ENCODE results near the gene SCNN1G.

DNA sequence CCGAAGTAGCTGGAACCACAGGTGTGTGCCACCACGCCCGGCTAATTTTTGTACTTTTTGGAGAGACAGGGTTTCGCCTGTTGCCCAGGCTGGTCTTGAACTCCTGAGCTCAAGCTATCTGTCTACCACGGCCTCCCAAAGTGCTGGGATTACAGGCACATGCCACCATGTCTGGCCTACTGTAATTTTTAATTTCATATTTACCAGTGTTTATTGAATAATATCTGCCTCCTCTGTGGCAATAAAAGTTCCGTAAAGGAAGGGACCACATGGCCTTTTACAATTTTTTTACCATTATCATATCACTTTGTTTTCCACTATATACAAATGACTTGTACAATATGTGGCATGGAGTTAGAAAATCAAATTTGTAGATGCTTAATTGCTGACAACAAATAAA lies 41.0 kb upstream of the SCNN1G start:
- TF ChIP-seq ATF3 (IDR thresholded peaks at IDR 0.05), result no peak
- no peak for TF ChIP-seq CTCF (IDR thresholded peaks at IDR 0.05 in 2 of 3, conservative IDR thresholded peaks at IDR 0.05 in 1 of 3; ENCODE audit: borderline replicate concordance in 1 of 3, insufficient read depth in 1 of 3, low read depth in 2 of 3, low read length in 2 of 3)
- TF ChIP-seq REST (IDR thresholded peaks at IDR 0.05; ENCODE audit: low read depth), result no peak
- TF ChIP-seq ELF1 (IDR thresholded peaks at IDR 0.05; ENCODE audit: borderline replicate concordance, low read depth), result no peak
- TF ChIP-seq EZH2phosphoT487 (IDR thresholded peaks at IDR 0.05; ENCODE audit: borderline replicate concordance), result no peak
- TF ChIP-seq RAD21 (IDR thresholded peaks at IDR 0.05; ENCODE audit: low read depth), result no peak
- TF ChIP-seq EZH2 (IDR thresholded peaks at IDR 0.05), result no peak
- TF ChIP-seq CEBPB (IDR thresholded peaks at IDR 0.05; ENCODE audit: low read depth), result no peak
- no peak for TF ChIP-seq JUND (IDR thresholded peaks at IDR 0.05)
- TF ChIP-seq ZNF274 (IDR thresholded peaks at IDR 0.05; ENCODE audit: low read depth, low read length), result no peak
- TF ChIP-seq POLR2A (IDR thresholded peaks at IDR 0.05; ENCODE audit: borderline replicate concordance, extremely low read depth, insufficient read depth, insufficient read length), result no peak
- no peak for TF ChIP-seq POLR2AphosphoS5 (IDR thresholded peaks at IDR 0.05; ENCODE audit: low read depth, low read length)
- TF ChIP-seq, protein P1, sequence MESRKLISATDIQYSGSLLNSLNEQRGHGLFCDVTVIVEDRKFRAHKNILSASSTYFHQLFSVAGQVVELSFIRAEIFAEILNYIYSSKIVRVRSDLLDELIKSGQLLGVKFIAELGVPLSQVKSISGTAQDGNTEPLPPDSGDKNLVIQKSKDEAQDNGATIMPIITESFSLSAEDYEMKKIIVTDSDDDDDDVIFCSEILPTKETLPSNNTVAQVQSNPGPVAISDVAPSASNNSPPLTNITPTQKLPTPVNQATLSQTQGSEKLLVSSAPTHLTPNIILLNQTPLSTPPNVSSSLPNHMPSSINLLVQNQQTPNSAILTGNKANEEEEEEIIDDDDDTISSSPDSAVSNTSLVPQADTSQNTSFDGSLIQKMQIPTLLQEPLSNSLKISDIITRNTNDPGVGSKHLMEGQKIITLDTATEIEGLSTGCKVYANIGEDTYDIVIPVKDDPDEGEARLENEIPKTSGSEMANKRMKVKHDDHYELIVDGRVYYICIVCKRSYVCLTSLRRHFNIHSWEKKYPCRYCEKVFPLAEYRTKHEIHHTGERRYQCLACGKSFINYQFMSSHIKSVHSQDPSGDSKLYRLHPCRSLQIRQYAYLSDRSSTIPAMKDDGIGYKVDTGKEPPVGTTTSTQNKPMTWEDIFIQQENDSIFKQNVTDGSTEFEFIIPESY (IDR thresholded peaks at IDR 0.05; ENCODE audit: extremely low read depth, insufficient replicate concordance, low read length), result no peak
- TF ChIP-seq, protein P2, sequence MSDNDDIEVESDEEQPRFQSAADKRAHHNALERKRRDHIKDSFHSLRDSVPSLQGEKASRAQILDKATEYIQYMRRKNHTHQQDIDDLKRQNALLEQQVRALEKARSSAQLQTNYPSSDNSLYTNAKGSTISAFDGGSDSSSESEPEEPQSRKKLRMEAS (IDR thresholded peaks at IDR 0.05), result no peak

Measured in HCT116 (cell line).